GM13976 (cell line): Measurements from ENCODE around the gene PPP1R3G.
"Not testable (repeated sequence)": the region's sequence is repeated elsewhere in the genome, so short reads cannot be mapped to it uniquely, and the experiment has no call there.

Experiments
- DNase-seq: peaks from one replicate; pipeline ENCODE4 v3.0.0; 2012; ENCODE audit warnings: low spot score
- CTCF ChIP-seq: IDR thresholded peaks from 2 replicates; pipeline ENCODE4 v1.5.1; 2012; ENCODE audit warnings: borderline replicate concordance, mild to moderate bottlenecking; ENCODE audit not compliant: insufficient read depth; ENCODE audit errors: extremely low read depth, missing control alignments, control extremely low read depth
- in situ Hi-C: fragments of 300-500 bp; cut with MboI; formaldehyde crosslinking; loops from one replicate; pipeline ENCODE4 v1.12.0; 2022; ENCODE audit warnings: low sequenced_read_pairs, mixed read lengths, inconsistent platforms; ENCODE audit not compliant: unreplicated experiment

The PPP1R3G gene

DNA sequence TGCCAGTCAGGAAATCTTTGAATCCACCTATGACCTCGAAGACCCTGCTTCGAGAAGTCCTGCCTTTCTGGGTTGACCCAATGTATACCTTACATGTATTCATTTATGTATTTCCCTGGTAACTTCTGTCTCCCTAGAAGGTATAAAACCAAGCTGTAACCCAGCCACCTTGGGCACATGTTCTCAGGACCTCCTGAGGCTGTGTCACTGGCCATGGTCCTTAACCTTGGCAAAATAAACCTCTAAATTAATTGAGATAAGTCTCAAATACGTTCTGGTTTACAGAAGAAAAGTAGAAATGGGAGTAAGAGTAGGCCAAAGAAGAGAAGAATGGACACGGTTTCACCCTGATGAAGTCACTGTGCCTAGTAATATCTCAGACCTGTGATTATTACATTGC is 30.0 kb upstream of the PPP1R3G start:
- no peak for DNase-seq
- in situ Hi-C loops, result no loop called here
- TF ChIP-seq CTCF, result no peak

DNA sequence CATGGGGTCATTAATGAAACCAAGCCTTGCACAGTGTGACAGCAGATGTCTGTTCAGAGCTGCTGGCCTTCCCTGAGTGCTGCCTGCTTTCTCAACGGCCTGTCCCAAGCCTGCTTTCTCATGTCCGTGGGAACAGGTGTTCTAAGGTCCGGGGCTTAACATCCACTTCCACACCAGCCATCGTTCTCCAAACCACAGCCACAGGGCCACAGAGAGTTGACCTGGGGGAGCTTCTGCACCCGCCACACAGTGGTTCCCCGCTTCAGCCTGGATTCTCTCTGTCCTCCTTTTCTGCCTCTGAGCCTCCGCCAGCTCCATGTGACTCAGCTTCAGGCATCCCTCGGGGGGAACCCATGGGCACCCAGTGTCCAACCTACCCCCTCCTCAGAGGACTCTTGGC is 26.9 kb upstream of the PPP1R3G start:
- DNase-seq, result no peak
- TF ChIP-seq CTCF, result no peak
- in situ Hi-C loops, result no loop called here

- no peak for TF ChIP-seq CTCF
- no peak for DNase-seq
- in situ Hi-C loops, result no loop called here
Measured at GRCh38 chr6:5059036-5059896, 25.9 kb upstream of the PPP1R3G start.

DNA sequence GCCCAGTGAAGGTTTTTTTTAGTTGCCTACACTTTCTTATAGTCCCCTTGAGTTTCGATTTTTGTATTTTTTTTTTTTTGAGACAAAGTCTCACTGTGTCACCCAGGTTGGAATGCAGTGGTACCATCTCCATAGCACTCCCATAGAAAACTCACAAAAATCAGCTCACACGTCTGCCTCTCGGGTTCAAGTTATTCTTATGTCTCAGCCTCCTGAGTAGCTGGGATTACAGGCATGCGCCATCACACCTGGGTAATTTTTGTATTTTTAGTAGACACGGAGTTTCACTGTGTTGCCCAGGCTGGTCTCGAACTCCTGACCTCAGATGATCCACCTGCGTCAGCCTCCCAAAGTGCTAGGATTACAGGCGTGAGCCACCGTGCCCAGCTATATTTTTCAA is 24.7 kb upstream of the PPP1R3G start:
- in situ Hi-C loops, DNase-seq: not testable (repeated sequence)

- no peak for TF ChIP-seq CTCF
- in situ Hi-C loops, result no loop called here
- no peak for DNase-seq
Measured at GRCh38 chr6:5061152-5061551, 24.0 kb upstream of the PPP1R3G start.

GRCh38 chr6:5063617-5064016 is 21.5 kb upstream of the PPP1R3G start:
- DNase-seq, result no peak
- in situ Hi-C loops, result no loop called here
- TF ChIP-seq CTCF, result no peak

DNA sequence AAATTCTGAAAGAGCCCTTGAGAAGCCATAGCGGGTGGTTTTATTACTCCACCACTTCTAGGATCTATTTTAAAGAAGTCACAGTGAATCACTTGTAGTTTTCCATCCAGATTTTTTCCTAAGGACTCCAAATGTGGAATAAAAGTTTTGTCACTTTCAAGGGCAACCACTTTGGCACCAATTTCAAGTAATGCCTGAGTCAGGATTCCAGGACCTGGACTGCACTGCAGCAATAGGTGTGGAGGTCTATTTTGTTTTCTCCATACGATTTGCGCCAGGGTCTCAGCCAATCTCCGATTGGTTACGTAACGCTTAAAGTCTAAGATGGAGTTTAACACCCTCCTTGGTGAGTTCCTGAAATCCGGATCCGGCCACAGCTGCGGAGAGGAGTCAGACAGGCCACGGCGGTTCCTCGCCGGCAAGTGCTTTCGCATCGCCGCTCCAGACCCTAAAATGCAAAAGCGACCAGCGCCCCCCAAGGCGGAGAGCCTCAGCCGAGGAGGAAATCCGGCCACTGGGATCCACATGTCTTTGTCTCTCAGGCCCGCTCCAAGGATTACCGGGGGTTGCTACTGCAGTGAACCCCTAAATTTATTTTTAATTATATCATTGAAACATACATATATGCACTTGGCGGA is 18.6 kb upstream of the PPP1R3G start:
- no peak for DNase-seq
- in situ Hi-C loops, result no loop called here

More for the DNA sequence above, 18.6 kb upstream of the PPP1R3G start:
- TF ChIP-seq CTCF, result no peak
